Hippocampal formation (tissue), 2 donors: ENCODE results near the gene CLEC2A.
"Not testable (repeated sequence)": the region's sequence is repeated elsewhere in the genome, so short reads cannot be mapped to it uniquely, and the experiment has no call there.

Source experiments
- DNase-seq, 2 donors: peaks; one replicate each; lab custom pipeline; 2025; lab: John Stamatoyannopoulos, UW

CLEC2A gene

GRCh38 chr12:9881246-9881645, 50.9 kb downstream of the CLEC2A start, which contains the start of gene KLRF2:
Gene KLRF2 (plus strand): TSS chr12:9881489. CDS start chr12:9881596, 107 bp downstream.
- no peak for DNase-seq

GRCh38 chr12:9880532-9881078, 51.6 kb downstream of the CLEC2A start:
- no peak for DNase-seq

- DNase-seq: not testable (repeated sequence)
Observed at GRCh38 chr12:9876120-9876519, 56.0 kb downstream of the CLEC2A start.

- no peak for DNase-seq
Observed at GRCh38 chr12:9872742-9873141, 59.4 kb downstream of the CLEC2A start.

GRCh38 chr12:9872162-9872561, 60.0 kb downstream of the CLEC2A start:
- no peak for DNase-seq

GRCh38 chr12:9870286-9870866, 61.8 kb downstream of the CLEC2A start:
- DNase-seq: no peak

GRCh38 chr12:9869307-9870161, 62.6 kb downstream of the CLEC2A start, which contains the start of gene CLEC2B:
Gene CLEC2B (minus strand): TSS chr12:9869354.
- no peak for DNase-seq

GRCh38 chr12:9868951-9869306, 63.2 kb downstream of the CLEC2A start:
- DNase-seq: no peak

- DNase-seq: no peak
Observed at GRCh38 chr12:9868311-9868801, 63.8 kb downstream of the CLEC2A start.

- no peak for DNase-seq
Observed at GRCh38 chr12:9867531-9867930, 64.6 kb downstream of the CLEC2A start.

- DNase-seq: no peak
Observed at GRCh38 chr12:9866860-9867269, 65.3 kb downstream of the CLEC2A start.

GRCh38 chr12:9864913-9865675, 67.1 kb downstream of the CLEC2A start:
- DNase-seq: no peak
